ENCODE measurements around the gene ACSM6. TPM values are rescaled to one million over a fixed set of nuclear protein-coding genes. Genes with fewer than 3 reads are reported as not detected.

ACSM6 gene
- not detected in 2 replicates for total RNA-seq

GRCh38 chr10:95193944-95194343 lies at the start of gene ACSM6:
Gene ACSM6 (plus strand): TSS chr10:95194238. CDS start chr10:95194486, 248 bp downstream.

Other genes starting within 250 kb of the ACSM6 start
- gene CYP2C8, start 124.7 kb upstream of the ACSM6 start, total RNA-seq: under 0.01 TPM in 1 of 2 replicates, not detected in the other
- 4.0 and 5.0 TPM in 2 replicates for gene PDLIM1, start 96.8 kb downstream of the ACSM6 start, total RNA-seq